Activated CD4-positive, alpha-beta T cell treated with anti-CD3 and anti-CD28 coated beads, Interleukin-2, amount 10 ng/mL, durations not matched to agents 24 days and 14 days (primary cell): ENCODE measurements around the gene ZNF764. TPM values are rescaled to one million over a fixed set of nuclear protein-coding genes. Genes with fewer than 3 reads are reported as not detected.
A peak's percentile ranks its signal among the peaks of the same experiment; 100 is the strongest.

ENCODE experiments used
- DNase-seq: peaks from one replicate; pipeline ENCODE4 v3.0.0; 2022
- H3K27ac Mint-ChIP-seq: one replicate; pipeline ENCODE4 v1.8.0; 2022; ENCODE audit warnings: mild to moderate bottlenecking, mixed read lengths
- H3K27me3 Mint-ChIP-seq: one replicate; pipeline ENCODE4 v1.8.0; 2022; ENCODE audit warnings: mixed read lengths
- H3K36me3 Mint-ChIP-seq: one replicate; pipeline ENCODE4 v1.8.0; 2022; ENCODE audit warnings: low read depth, mild to moderate bottlenecking, mixed read lengths
- H3K4me1 Mint-ChIP-seq: one replicate; pipeline ENCODE4 v1.8.0; 2021; ENCODE audit warnings: mixed read lengths
- H3K4me3 Mint-ChIP-seq: one replicate; pipeline ENCODE4 v1.8.0; 2022; ENCODE audit warnings: mild to moderate bottlenecking, moderate library complexity, mixed read lengths
- H3K9me3 Mint-ChIP-seq: one replicate; pipeline ENCODE4 v1.8.0; 2021; ENCODE audit warnings: mixed read lengths
- intact Hi-C: fragments of 100-400 bp; cut with micrococcal nuclease; formaldehyde crosslinking; loops from one replicate; pipeline ENCODE4 v1.15.1; 2023
- total RNA-seq: library from RNA; stranded (reverse); gene quantifications from 2 replicates; pipeline ENCODE4 v1.2.3, GENCODE V29; 2022

The ZNF764 gene
- total RNA-seq, 1 donor from 2014 or later: 14.9 TPM

DNA sequence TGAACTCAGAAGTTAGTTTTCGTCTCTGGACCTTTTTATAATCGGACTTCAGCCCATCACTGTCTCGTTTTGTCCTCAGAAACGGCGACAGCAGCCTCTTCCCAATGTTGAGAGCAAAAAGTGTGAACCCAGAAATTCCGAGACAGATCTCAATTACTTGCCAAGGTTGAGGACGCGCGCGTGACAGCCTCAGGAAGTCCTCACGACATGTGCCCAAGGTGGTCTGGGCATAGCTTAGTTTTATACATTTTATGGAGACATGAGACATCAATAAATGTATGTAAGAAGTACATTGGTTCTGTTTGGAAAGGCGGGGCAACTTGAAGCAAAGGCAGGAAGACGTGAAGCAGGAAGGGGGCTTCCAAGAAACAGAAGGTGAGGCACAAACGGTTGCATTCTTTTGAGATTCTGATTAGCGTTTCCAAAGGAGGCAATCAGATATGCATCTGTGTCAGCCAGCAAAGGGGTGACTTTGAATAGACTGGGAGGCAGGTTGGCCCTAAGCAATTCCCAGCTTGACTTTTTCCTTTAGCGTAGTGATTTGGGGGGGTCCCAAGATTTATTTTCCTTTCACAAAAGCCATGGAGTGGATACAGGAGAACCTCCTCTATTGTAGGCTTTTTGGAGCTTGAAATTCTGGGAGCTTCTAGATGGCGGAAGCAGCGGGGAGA lies 22.9 kb downstream of the ZNF764 start:
- no peak for DNase-seq
- intact Hi-C loops: loop anchor here (1.0 to 2.0 kb wide), 9 partner anchors 8 to 163 kb away; partner anchors contain the start of genes DCTPP1, FBRS, ITGAL and ZNF688
- H3K4me1 Mint-ChIP-seq: peaks cover 27% of the 10 kb centered on the region
- H3K36me3 Mint-ChIP-seq: peaks cover 46% of the 10 kb centered on the region
- peak overlapping the region; percentile 97 for H3K27ac Mint-ChIP-seq
- peak overlapping the region; percentile 88 for H3K4me3 Mint-ChIP-seq
- H3K9me3 Mint-ChIP-seq: no peaks in the 10 kb centered on the region
- no peaks in the 10 kb centered on the region for H3K27me3 Mint-ChIP-seq

- no peaks in the 10 kb centered on the region for H3K9me3 Mint-ChIP-seq
- DNase-seq: peak; percentile 98
- H3K4me3 Mint-ChIP-seq: peak within 1 kb of the TSS; percentile 88
- H3K36me3 Mint-ChIP-seq: peaks cover 41% of the 10 kb centered on the region
- peak within 1 kb of the TSS; percentile 97 for H3K27ac Mint-ChIP-seq
- intact Hi-C loops: loop anchor here (1.0 to 2.0 kb wide), 10 partner anchors 7 to 164 kb away; partner anchors contain the start of genes DCTPP1, FBRS, ITGAL and ZNF688
- H3K4me1 Mint-ChIP-seq: peaks cover 31% of the 10 kb centered on the region
- H3K27me3 Mint-ChIP-seq: no peaks in the 10 kb centered on the region
Measured at GRCh38 chr16:30534368-30535105, 23.6 kb downstream of the ZNF764 start, which contains the start of gene ZNF747. TSS of gene ZNF747 (minus strand) at chr16:30534858. CDS start at chr16:30534679, 179 bp downstream.

- no peaks in the 10 kb centered on the region for H3K9me3 Mint-ChIP-seq
- peak overlapping the region; percentile 88 for H3K4me3 Mint-ChIP-seq
- intact Hi-C loops: loop anchor here (1.0 to 2.0 kb wide), 4 partner anchors 17 to 125 kb away; partner anchors contain the start of genes DCTPP1, FBRS and ITGAL
- DNase-seq: no peak
- H3K27ac Mint-ChIP-seq: peak overlapping the region; percentile 97
- H3K4me1 Mint-ChIP-seq: peaks cover 33% of the 10 kb centered on the region
- no peaks in the 10 kb centered on the region for H3K27me3 Mint-ChIP-seq
- peaks cover 39% of the 10 kb centered on the region for H3K36me3 Mint-ChIP-seq
Measured at GRCh38 chr16:30533748-30534367, 24.3 kb downstream of the ZNF764 start.

DNA sequence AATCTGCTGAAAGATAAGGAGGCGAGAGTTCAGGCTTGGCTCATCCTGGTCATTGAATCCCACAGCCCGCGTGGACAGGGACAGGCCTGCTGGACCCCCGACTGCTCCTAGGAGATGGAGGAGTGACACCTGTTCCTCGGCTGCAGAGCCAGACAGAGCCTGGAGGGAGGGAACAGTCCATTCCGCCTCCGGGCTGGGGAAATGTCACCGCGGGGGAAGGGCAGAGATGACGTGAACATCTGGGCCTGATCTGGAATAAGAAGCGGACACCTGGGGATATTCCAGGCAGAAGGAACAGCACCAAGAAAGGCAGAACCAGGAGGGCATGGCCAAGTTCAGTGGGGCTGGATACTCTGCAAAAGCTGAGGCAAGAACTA lies 25.0 kb downstream of the ZNF764 start:
- intact Hi-C loops: no loop called here

DNA sequence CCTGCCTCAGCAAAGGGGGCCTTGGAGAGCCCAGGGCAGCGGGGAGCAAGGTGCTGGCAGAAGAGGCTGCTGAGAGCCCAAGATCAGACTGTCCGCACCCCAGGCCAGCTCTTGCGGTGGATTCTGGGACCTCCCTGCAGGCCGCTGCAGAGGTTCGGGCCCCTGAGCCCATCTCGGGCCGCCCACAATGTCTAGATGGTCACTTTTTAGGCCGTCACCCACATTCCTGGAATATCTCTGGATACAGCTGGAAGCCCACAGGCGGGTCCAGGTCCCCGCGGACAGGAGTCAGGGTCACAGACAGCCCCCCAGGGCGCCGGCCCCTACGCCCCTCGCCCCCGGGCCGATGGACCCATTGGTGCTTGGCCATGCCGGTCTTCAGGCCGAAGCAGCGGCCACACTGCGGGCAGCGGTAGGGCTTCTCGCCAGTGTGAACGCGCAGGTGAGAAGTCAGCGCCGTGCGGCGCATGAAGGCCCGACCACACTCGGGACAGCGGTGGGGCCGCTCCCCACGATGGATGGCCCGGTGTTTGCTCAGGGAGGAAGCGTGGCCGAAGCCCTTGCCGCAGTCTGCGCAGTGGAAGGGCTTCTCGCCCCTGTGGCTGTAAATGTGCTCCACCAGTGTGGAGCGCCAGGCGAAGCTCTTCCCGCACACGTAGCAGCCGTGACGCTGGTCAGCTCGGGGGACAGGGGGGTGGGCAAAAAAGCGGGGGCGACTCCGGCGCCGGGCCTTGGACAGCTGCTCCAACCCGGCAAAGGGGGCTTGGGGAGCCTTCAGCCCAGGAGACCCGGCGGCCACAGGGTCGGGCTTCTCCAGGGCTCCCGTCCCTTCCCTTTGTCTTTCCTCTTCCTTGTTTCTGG lies 25.7 kb downstream of the ZNF764 start:
- no peaks in the 10 kb centered on the region for H3K27me3 Mint-ChIP-seq
- peak overlapping the region; percentile 88 for H3K4me3 Mint-ChIP-seq
- H3K4me1 Mint-ChIP-seq: peaks cover 38% of the 10 kb centered on the region
- intact Hi-C loops: no loop called here
- peak overlapping the region; percentile 83 for H3K27ac Mint-ChIP-seq
- H3K9me3 Mint-ChIP-seq: no peaks in the 10 kb centered on the region
- H3K36me3 Mint-ChIP-seq: peaks cover 39% of the 10 kb centered on the region
- no peak for DNase-seq

More for the DNA sequence above, 25.0 kb downstream of the ZNF764 start:
- Mint-ChIP-seq H3K9me3 (no peaks in the 10 kb centered on the region), H3K27me3 (no peaks in the 10 kb centered on the region), H3K4me3 (peak overlapping the region; percentile 88), H3K36me3 (peaks cover 39% of the 10 kb centered on the region), H3K27ac (peak overlapping the region; percentile 83), H3K4me1 (peaks cover 33% of the 10 kb centered on the region)
- DNase-seq: no peak

DNA sequence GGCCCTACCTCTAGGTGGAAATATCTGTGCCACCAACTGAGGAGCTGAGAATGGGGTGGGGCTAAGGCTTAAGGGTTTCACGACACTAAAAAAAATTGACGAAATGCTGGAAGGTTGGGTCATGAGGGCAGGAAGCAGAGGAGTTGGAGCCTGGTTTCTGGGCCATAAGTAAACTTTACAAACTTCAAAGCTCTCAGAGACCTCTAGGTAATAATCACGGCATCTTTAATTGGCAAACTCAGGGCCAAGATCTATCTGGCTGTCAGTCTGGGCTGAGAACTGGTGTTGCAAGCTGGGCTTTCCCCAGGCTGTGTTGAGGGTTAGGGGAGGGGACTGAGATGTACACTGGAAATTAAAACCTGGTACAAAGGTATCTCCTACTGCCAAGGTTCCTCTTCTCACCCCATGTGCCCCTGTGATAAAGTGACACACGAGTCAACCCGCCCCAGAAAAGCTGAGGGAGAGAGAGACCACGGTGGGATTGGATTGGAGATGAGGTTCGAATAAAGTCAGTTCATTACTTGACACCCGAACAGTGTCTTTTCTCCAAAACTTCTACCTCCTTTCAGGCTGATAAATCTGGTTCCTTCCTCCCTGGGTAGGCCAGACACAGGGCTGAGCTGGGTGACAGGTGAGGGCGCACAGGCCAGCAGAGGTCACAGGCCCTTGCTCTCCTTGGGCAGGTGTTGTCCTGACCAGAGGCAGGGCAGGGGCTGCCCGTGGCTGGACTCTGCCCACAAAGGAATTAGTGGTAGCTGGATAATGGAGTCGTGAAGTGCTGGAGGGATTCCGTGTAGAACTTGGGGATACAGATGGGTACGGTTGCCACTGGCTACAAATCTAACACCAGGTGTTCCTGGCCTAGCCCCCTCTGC lies 27.8 kb downstream of the ZNF764 start:
- Mint-ChIP-seq H3K4me3 (peak overlapping the region; percentile 10), H3K27me3 (no peaks in the 10 kb centered on the region), H3K27ac (no peak overlapping the region), H3K36me3 (peaks cover 25% of the 10 kb centered on the region), H3K9me3 (no peaks in the 10 kb centered on the region), H3K4me1 (peaks cover 32% of the 10 kb centered on the region)
- intact Hi-C loops: no loop called here
- no peak for DNase-seq

DNA sequence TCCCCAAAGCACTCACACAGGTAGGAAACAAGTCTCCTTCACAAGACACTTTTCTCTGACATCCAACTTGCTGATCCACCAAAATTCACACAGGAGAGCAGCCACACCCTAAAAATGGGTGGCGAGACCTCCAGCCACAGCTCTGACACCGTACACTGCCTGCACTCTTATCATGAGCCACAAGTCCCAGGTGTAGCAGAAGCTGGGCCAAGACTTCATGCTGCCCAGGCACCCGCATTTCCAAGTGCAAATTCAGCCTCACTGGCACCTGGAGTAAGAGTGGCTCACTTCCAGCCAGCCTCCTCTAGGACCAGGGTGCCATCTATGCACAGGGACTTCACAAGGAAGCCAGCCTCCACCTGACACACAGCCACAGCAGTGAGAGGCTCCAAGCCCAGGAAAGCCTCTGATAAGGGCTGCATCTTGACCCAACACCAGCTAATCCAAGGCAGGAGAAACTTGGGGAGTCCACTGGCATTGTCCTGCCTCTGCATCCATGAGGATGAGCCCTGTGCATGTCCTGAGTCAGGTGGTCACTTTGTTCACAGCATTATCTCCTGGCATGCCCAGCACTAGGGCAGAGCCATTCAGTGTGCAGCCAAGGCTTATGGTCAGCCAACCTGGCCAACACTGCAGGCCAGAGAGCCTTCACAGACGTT lies 29.2 kb downstream of the ZNF764 start:
- H3K27me3 Mint-ChIP-seq: no peaks in the 10 kb centered on the region
- H3K9me3 Mint-ChIP-seq: no peaks in the 10 kb centered on the region
- peaks cover 20% of the 10 kb centered on the region for H3K36me3 Mint-ChIP-seq
- no peak for DNase-seq
- H3K4me1 Mint-ChIP-seq: peaks cover 27% of the 10 kb centered on the region
- intact Hi-C loops: loop anchor here (5.0 kb wide), 1 partner anchor 157 kb away; the partner anchor contains the start of genes MYL11 and TBC1D10B
- no peak overlapping the region for H3K27ac Mint-ChIP-seq
- H3K4me3 Mint-ChIP-seq: no peak overlapping the region

- H3K27me3 Mint-ChIP-seq: no peaks in the 10 kb centered on the region
- intact Hi-C loops: loop anchor here (1.0 to 5.0 kb wide), 7 partner anchors 8 to 155 kb away; partner anchors contain the start of genes DCTPP1, FBRS, ITGAL and MYL11
- DNase-seq: no peak
- peak overlapping the region; percentile 81 for H3K27ac Mint-ChIP-seq
- peak overlapping the region; percentile 81 for H3K4me3 Mint-ChIP-seq
- H3K36me3 Mint-ChIP-seq: peaks cover 15% of the 10 kb centered on the region
- peaks cover 23% of the 10 kb centered on the region for H3K4me1 Mint-ChIP-seq
- H3K9me3 Mint-ChIP-seq: no peaks in the 10 kb centered on the region
Measured at GRCh38 chr16:30527635-30528178, 30.5 kb downstream of the ZNF764 start.

GRCh38 chr16:30526823-30527634 lies 31.1 kb downstream of the ZNF764 start:
- Mint-ChIP-seq H3K36me3 (peaks cover 19% of the 10 kb centered on the region), H3K4me3 (peak overlapping the region; percentile 81), H3K27ac (peak overlapping the region; percentile 81), H3K9me3 (no peaks in the 10 kb centered on the region), H3K4me1 (peaks cover 26% of the 10 kb centered on the region), H3K27me3 (no peaks in the 10 kb centered on the region)
- intact Hi-C loops: loop anchor here (1.0 to 5.0 kb wide), 7 partner anchors 8 to 155 kb away; partner anchors contain the start of genes DCTPP1, FBRS, ITGAL and MYL11
- peak; percentile 98 for DNase-seq

GRCh38 chr16:30526137-30526822 lies 31.9 kb downstream of the ZNF764 start, which contains the start of gene ZNF768:
TSS of gene ZNF768 (minus strand) at chr16:30526566. CDS start at chr16:30526413, 153 bp downstream.
- Mint-ChIP-seq H3K9me3 (no peaks in the 10 kb centered on the region), H3K27me3 (no peaks in the 10 kb centered on the region), H3K27ac (peak within 1 kb of the TSS; percentile 81), H3K36me3 (peaks cover 18% of the 10 kb centered on the region), H3K4me1 (peaks cover 26% of the 10 kb centered on the region), H3K4me3 (peak within 1 kb of the TSS; percentile 83)
- intact Hi-C loops: loop anchor here (2.0 to 5.0 kb wide), 3 partner anchors 43 to 154 kb away; partner anchors contain the start of genes ITGAL, MYL11 and TBC1D10B
- DNase-seq: peak; percentile 81
